Stimulated activated CD4-positive, alpha-beta T cell treated with anti-CD3 and anti-CD28 coated beads, Interleukin-1b, Interleukin-23, amount 100 ng/mL, for 24 hours (primary cell): ENCODE measurements around the gene SCN8A.

Source experiments
- DNase-seq, 4 experiments: peaks; one replicate each; pipeline ENCODE4 v3.0.0-alpha.2; 2020; ENCODE audit warnings: low read depth in 4 of 4, low spot score in 1 of 4

SCN8A gene

GRCh38 chr12:51706206-51706605 lies 115.2 kb downstream of the SCN8A start:
- DNase-seq: no peak

- no peak for DNase-seq
These were observed 123.6 kb downstream of the SCN8A start for GRCh38 chr12:51714666-51715065.

GRCh38 chr12:51717326-51717925 lies 126.4 kb downstream of the SCN8A start:
- no peak for DNase-seq

DNA sequence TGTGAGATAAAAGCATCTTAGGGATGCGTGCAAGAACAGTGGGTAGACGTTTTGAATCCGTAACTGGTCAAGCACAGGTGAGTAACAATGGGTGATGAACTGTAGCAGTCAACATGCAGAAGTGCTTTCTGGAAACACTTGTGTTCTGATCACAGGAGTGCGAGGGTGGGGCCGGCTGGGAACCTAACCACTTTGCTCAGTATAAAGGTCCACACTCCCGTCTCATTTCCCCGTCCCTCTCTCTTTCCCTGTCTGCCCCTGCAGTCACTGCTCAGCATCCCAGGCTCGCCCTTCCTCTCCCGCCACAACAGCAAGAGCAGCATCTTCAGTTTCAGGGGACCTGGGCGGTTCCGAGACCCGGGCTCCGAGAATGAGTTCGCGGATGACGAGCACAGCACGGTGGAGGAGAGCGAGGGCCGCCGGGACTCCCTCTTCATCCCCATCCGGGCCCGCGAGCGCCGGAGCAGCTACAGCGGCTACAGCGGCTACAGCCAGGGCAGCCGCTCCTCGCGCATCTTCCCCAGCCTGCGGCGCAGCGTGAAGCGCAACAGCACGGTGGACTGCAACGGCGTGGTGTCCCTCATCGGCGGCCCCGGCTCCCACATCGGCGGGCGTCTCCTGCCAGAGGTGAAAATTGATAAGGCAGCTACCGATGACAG lies 130.4 kb downstream of the SCN8A start:
- peak in 3 of 4 experiments; percentile 18 to 43 (median 30) for DNase-seq

- DNase-seq: no peak
These were observed 131.4 kb downstream of the SCN8A start for GRCh38 chr12:51722431-51722830.

DNA sequence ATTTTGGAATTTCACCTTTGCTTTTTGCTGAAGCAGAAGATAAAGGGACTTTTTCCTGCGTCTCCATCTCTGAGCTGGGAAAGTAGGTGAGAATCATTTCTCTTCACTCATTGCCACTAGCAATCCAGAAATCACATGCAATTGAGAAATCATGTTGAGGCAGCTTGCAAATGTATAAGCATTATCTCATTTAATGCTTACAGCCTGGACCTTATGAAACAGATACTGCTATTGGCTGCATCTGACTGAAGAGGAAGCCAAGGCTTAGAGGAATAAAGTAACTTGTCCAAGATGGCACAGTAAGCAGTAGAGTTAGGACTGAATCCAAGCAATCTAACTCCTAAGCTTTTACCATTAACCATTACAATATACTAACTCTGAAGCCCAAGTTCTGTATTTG lies 135.1 kb downstream of the SCN8A start:
- DNase-seq: no peak

DNA sequence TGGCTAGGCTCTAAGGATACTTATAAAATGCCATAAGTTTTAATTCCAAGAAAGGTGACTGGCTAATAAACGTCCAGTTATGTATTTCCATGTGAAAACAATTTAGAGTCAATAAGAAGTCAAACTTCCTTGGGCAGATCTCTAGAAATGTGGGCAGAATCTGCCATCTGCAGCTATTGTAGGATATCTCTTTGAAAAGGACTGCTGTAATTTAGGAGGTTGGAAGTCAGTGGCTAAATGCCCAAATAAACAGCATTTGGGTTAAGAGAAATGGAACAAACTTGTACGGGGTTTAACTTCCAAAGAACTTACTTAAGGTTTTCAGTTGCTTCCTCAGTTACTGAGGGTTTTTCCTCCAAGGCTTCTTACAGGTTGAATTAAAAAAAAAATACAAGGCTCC lies 135.9 kb downstream of the SCN8A start:
- DNase-seq: no peak

GRCh38 chr12:51729331-51729730 lies 138.3 kb downstream of the SCN8A start:
- no peak for DNase-seq

DNA sequence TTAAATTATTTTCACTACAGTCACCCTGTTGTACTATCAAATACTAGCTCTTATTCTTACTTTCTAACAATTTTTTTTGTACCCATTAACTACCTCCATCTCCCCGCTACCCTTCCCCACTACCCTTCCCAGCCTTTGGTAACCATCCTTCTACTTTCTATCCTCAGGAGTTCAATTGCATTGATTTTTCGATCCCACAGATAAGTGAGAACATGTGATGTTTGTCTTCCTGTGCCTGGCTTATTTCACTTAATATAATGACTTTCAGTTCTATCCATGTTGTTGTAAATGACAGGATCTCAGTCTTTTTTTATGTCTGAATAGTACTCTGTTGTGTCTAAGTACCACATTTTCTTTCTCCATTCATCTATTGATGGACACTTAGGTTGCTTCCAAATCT lies 139.7 kb downstream of the SCN8A start:
- no peak for DNase-seq

DNA sequence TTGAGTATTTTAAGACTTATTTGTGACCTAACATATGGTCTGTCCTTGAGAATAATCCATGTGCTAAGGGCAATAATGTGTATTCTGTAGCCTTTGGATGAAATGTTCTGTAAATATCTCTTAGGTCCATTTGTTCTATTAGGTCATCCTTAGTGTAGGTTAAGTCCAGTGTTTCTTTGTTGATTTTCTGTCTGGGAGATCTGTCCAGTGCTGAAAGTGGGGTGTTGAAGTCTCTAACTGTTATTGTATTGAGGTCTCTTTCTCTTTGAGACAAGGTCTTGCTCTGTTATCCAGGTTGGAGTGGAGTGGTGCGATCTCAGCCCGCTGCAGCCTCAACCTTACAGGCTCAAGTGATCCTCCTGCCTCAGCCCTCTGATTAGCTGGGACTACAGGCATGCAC lies 149.5 kb downstream of the SCN8A start:
- DNase-seq: no peak

DNA sequence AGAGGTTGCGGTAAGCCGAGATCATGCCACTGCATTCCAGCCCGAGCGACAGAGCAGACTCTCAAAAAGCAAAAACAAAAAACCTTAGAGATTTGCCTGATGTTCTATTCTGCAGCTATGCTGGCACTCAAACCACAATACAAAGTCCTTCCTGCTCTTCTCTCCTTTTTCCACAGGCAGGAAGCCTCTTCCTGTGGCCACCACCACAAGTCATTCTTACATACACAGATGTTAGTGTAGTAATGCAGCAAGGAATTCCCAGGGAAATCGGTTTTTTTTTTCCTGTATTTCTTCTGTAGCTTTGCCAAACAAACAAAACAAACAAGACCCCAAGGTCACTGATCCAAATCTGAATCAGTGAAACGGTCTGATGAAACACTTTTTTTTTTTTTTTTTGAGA lies 153.2 kb downstream of the SCN8A start:
- DNase-seq: no peak

- DNase-seq: no peak
These were observed 153.9 kb downstream of the SCN8A start for GRCh38 chr12:51744957-51745356.

GRCh38 chr12:51746416-51746815 lies 155.4 kb downstream of the SCN8A start:
- DNase-seq: no peak

- no peak for DNase-seq
These were observed 157.2 kb downstream of the SCN8A start for GRCh38 chr12:51748235-51748634.

DNA sequence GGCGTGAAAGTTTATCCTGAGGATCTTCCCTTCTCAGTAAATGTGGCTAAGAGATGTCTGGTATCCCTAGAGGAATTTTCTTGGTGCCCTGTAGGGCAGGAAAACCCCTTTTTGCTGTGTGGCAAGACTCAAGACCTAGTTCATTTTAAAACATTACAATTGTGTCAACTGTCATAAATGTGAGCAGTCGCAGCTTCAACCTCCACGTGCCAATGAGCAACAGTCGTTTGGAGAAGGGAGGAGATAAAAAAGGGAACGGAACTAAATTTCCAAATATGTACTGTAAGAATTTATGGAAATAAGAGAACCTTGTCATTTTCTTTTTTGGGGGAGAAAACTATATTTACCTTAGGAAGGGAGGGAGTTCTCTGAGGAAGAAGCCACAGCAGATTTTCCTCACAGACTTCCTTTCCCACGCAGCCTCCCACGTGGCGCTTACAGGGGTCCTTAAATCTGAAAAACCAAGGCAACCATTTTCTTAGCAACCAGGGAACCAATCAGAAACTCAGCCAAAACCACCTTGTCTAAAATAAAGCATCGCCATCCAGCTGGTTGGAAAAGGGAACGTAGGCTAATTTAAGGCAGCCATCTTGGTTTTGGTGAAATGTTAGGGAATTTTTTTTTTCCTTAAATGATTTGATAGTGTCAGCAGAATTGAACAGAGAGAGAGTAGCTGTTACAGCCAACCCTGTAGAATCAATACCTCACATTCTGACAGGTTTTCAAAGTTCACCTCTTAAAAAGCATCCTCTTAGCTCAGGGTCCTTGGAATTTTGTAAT lies 158.4 kb downstream of the SCN8A start:
- DNase-seq: no peak

DNA sequence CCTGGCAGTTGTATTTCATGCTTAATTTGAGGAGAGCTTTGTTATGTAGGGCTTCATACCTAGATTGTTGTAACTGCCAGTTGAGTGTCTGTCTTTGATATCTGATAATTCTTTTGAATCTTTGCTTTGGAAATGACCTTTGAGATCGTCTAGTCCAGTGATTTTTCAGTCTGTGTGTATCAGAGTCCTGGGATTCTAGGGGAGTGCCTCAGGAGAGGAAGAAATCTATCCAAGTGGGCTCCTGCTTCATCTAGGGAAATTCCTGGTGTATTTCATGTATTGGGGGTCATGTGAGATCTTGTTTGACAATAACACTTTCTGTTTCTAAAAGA lies 158.9 kb downstream of the SCN8A start:
- no peak for DNase-seq

GRCh38 chr12:51751661-51752060 lies 160.6 kb downstream of the SCN8A start:
- no peak for DNase-seq

GRCh38 chr12:51752234-51752889 lies 161.3 kb downstream of the SCN8A start:
- no peak for DNase-seq

DNA sequence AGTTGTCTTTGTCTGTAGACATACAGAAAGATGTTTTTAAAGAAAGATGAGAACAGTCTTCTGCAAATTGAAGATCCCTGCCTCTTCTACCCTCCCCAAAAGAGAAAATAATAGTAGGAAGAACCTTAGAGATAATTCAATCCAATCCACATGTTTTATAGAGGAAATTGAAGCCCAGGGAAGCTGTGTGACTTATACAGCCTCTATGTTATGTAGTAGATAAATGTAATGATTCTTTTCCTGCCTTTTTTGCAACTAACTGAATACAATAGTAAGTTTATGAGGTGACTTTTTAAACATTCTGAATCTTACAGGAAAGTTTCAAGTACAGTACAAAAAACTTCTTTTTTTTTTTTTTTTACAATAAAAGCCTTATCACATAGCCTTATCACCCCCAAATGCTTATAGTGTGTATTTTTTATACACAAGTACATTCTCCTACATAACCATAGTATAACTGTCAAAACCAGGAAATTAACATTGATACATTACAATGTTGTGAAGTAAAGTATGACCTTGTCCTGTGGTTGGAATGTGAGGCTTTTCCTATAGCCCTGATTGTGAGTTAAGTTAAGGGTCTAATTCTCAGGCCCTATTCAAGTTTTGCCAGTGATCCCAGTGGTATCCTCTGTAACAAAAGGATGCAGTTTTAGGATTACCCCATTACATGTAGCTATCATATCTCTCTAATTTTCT lies 163.1 kb downstream of the SCN8A start:
- DNase-seq: no peak

GRCh38 chr12:51755251-51755650 lies 164.2 kb downstream of the SCN8A start:
- DNase-seq: no peak

GRCh38 chr12:51759175-51759574 lies 168.1 kb downstream of the SCN8A start:
- DNase-seq: no peak
